Fibroblast of mammary gland (primary cell): ENCODE data around the gene ENTHD1.

Source experiments
- DNase-seq: peaks from one replicate; pipeline ENCODE4 v3.0.0-alpha.2; 2010; ENCODE audit warnings: low read depth
- H3K4me3 ChIP-seq: 2 replicates; pipeline ENCODE4 v1.5.1; 2011; ENCODE audit warnings: low read depth, mild to moderate bottlenecking, low read length, moderate library complexity; ENCODE audit not compliant: control insufficient read depth
- TF ChIP-seq, protein P1 (sequence below): conservative IDR thresholded peaks from 2 replicates; pipeline ENCODE4 v1.5.1; 2011; ENCODE audit warnings: low read depth, low read length, inconsistent platforms; ENCODE audit not compliant: control insufficient read depth, insufficient read depth

Gene ENTHD1

DNA sequence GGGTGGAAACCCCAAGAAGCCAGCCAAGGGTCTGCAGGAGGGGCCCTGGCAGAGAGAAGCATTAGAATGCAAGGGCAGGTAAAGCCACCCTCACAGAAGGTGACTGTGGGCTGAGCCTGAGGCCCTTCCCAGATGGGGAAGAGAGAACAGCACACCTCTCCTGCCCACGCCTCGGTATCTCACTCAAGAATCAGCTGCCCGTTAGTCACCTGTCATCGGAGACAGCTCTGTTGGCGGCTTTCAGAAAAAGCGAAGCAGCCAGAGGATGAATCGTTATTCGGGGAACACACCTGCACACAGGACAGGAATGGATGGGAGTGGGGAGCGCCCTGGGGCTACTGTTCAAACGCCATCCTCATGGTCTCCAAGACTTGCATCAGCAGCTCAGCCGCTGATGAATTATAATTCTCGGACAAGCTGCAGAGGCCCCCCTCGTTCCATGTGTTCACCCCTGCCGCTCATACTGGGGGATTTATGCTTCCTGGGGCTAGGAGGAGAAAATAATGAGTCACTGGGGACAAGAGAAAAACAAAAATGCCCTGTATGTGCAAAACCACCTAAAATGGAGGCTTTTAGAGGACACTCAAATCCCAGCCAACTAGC lies 45.0 kb upstream of the ENTHD1 start:
- DNase-seq = no peak
- TF ChIP-seq, protein P1, sequence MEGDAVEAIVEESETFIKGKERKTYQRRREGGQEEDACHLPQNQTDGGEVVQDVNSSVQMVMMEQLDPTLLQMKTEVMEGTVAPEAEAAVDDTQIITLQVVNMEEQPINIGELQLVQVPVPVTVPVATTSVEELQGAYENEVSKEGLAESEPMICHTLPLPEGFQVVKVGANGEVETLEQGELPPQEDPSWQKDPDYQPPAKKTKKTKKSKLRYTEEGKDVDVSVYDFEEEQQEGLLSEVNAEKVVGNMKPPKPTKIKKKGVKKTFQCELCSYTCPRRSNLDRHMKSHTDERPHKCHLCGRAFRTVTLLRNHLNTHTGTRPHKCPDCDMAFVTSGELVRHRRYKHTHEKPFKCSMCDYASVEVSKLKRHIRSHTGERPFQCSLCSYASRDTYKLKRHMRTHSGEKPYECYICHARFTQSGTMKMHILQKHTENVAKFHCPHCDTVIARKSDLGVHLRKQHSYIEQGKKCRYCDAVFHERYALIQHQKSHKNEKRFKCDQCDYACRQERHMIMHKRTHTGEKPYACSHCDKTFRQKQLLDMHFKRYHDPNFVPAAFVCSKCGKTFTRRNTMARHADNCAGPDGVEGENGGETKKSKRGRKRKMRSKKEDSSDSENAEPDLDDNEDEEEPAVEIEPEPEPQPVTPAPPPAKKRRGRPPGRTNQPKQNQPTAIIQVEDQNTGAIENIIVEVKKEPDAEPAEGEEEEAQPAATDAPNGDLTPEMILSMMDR = no peak
- H3K4me3 ChIP-seq = no peak overlapping the region

DNA sequence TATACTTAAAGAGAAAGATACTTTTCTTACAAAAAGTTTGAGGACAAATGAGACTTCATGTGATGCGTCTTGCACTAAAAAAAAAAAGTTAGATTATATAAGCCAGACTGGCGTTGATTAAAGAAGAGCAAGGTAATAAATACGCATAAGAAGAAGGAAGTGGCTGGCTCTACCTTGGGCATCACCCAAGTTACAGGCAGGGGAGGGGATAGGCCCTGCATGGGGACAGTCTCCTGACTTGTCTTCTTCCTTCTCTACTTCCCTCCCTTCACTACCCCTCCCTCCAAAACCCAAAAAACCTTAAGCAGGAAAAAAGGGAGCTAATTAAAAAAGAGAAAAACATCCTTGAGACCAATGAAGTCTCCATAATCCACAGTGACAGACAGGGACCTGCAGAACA lies 44.3 kb upstream of the ENTHD1 start:
- no peak for DNase-seq
- H3K4me3 ChIP-seq = no peak overlapping the region
- TF ChIP-seq, protein P1 = no peak

DNA sequence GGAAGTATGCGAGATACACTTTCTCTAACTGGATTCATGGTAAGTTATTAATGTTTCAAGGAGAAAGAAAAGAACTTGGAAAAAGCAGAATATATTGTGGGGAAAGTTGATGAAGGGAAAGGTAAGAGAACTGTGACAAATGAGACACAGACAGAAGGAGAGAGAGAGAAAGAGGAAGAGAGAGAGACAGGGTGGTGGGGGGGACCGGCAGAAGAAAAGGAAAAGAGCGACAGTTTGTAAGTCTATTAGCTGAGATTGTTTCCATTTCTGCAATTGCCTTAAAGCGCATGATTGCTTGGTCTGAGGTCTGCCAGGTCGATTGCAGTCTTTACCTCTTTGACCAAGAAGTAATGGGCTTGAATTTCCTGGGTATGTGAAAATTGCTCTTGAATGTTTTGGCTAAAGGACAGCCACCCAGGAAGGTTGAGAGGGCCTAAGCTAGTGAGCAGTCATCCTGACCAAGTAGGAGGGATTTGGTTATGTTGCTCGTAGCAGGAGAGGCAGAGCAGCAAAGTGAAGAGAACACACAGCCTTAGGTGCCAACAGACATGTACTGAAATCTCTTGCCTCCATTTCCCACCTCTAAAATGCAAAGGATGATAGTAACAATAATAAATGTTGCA lies 43.1 kb upstream of the ENTHD1 start:
- TF ChIP-seq, protein P1 = no peak
- H3K4me3 ChIP-seq = no peak overlapping the region
- no peak for DNase-seq

DNA sequence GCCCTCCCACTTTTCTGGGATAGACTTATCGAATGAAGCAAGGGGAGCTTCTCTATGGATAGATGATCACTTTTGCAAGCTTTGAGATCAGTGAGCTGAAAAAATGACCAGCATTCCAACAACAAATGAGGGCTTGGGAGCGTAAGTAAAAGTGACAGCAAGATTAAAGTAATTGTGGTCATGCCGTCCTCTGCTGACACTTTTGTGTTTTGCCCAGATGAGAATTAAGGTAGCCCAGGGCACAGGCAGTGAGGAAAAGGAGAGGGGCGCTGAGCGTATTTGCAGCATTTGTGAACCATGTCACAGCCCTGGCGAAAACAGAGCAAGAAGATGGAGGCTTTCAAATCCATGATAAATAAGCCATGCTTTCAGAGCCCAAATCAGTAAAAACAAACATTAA lies 42.1 kb upstream of the ENTHD1 start:
- TF ChIP-seq, protein P1 = no peak
- DNase-seq = no peak
- no peak overlapping the region for H3K4me3 ChIP-seq

DNA sequence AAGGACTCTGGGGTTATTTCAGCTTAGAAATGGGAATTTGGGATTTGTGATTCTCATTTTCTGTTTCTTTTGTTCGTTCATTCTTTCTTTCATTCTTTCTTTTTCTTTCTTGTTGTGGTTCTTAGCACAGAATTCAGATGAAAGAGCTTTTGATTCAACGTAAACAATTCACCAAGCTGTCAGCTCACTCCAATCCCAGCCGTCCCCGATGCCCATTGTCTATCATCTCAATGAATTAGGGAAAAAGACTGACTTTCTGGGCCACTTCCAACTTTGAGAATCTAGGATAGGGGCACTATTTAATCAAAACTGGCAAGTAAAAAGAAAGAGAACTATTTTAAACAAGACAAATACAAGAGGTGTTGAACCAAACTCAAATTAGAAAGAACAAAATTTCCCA lies 41.6 kb upstream of the ENTHD1 start:
- H3K4me3 ChIP-seq = no peak overlapping the region
- no peak for DNase-seq
- TF ChIP-seq, protein P1 = no peak

DNA sequence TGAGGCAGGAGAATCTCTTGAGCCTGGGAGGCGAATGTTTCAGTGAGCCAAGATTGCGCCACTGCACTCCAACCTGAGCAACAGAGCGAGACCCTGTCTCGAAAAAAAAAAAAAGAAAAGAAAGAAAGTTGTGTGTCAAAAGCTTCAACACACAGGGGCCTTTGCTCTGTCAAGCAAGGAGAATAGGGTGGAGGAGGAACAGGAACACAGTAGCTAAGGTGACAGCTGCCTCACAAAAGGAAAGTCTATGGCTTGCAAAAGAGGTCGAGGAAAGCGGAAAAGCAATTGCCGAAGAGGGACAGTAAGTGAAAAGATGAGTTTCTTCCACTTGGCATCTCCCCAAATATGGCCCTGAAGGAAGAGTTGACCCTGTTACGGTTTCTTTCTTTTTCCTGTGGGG lies 40.2 kb upstream of the ENTHD1 start:
- H3K4me3 ChIP-seq = no peak overlapping the region
- no peak for DNase-seq
- TF ChIP-seq, protein P1 = no peak
